HepG2 (cell line): ENCODE data around the gene PIP5K1A.

ENCODE experiments used
- CREB1 ChIP-seq, 2 experiments: fragments of 450-650 bp in 1 of 2; IDR thresholded peaks; 2 replicates each; pipeline ENCODE4 v1.6.1; 2016 to 2017; ENCODE audit warnings: control low read depth in 1 of 2, mild to moderate bottlenecking in 1 of 2, missing compliant biosample characterization in 1 of 2, missing genetic modification characterization in 1 of 2
- NR2C2 ChIP-seq: sonication (generic); formaldehyde crosslinking; IDR thresholded peaks from 2 replicates; pipeline ENCODE4 v1.4.0; 2020; ENCODE audit warnings: missing genetic modification reagents, mild to moderate bottlenecking, moderate library complexity, borderline replicate concordance
- RFX1 ChIP-seq: fragments of 450-650 bp; IDR thresholded peaks from 2 replicates; pipeline ENCODE4 v1.6.1; 2017
- RNF2 ChIP-seq: fragments of 450-650 bp; conservative IDR thresholded peaks from 2 replicates; pipeline ENCODE4 v1.6.1; 2016; ENCODE audit warnings: low read depth
- SP2 ChIP-seq: sonication (generic); formaldehyde crosslinking; IDR thresholded peaks from 2 replicates; pipeline ENCODE4 v1.5.1; 2020; ENCODE audit warnings: mild to moderate bottlenecking, missing genetic modification reagents
- TAF1 ChIP-seq: sonication (generic); formaldehyde crosslinking; IDR thresholded peaks from 2 replicates; pipeline ENCODE4 v1.4.0; 2020; ENCODE audit warnings: missing genetic modification reagents
- ZNF24 ChIP-seq: fragments of 450-650 bp; IDR thresholded peaks from 2 replicates; pipeline ENCODE4 v1.6.1; 2017; ENCODE audit warnings: antibody characterized with exemption, mild to moderate bottlenecking
- ZNF335 ChIP-seq: sonication (generic); formaldehyde crosslinking; IDR thresholded peaks from 2 replicates; pipeline ENCODE4 v1.4.0; 2020; ENCODE audit warnings: missing genetic modification reagents
- TF ChIP-seq, protein P1 (sequence below): sonication (generic); formaldehyde crosslinking; IDR thresholded peaks from 2 replicates; pipeline ENCODE4 v1.4.0; 2020; ENCODE audit warnings: missing genetic modification reagents
- TF ChIP-seq, protein P2 (sequence below), 2 experiments: IDR thresholded peaks; 2 replicates each; pipeline ENCODE4 v1.6.1; 2011 to 2012; ENCODE audit warnings: low read length in 2 of 2, borderline replicate concordance in 1 of 2, low read depth in 1 of 2, mild to moderate bottlenecking in 1 of 2, moderate library complexity in 1 of 2
- TF ChIP-seq, protein P3 (sequence below): sonication (generic); formaldehyde crosslinking; IDR thresholded peaks from 2 replicates; pipeline ENCODE4 v1.5.0; 2020; ENCODE audit warnings: mild to moderate bottlenecking, missing genetic modification reagents, moderate library complexity

DNA sequence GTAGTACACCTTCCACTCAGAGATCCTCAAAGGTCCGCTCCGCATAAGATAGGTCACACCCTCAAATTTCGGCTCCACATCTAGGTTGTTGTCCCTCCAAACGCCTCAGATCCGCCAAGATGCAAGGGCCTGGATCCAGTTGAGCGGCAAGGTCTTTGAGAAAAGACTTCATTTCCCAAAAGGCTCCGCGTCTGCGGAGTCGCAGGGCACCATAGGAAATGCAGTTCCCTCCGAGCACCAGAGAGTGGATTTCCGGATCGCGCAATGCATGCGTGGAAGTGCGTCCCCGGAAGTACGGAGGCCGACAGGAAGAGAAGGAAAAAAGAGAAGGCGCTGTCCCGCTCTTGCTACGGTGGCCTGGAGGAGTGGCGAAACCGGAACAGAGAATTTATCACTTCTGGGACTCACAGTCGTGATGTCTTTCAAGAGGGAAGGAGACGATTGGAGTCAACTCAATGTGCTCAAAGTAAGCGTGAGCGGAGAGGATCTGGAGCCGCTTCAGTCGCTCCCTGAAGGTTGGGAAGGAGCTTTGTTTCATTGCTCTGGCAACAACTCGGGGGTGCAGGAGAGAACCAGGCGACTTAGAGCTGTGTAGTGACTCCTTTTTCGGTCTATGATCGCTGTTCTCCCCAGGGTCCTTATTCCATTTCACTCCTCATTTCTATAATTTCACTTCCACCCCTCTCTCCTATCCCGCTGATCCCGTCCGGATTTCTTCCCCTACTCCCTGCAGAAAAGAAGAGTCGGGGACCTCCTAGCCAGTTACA lies 32.4 kb upstream of the PIP5K1A start, which contains the start of the genes LYSMD1 and SCNM1:
- 0 out of 2 replicates have a peak, but pooled peaks have one; percentile 16 for TF ChIP-seq SP2
- TF ChIP-seq ZNF24 = no peak
- peak; percentile 97 for TF ChIP-seq NR2C2
- TF ChIP-seq RNF2 = no peak
- TF ChIP-seq, protein P1, sequence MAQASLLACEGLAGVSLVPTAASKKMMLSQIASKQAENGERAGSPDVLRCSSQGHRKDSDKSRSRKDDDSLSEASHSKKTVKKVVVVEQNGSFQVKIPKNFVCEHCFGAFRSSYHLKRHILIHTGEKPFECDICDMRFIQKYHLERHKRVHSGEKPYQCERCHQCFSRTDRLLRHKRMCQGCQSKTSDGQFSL (CRISPR knock-in tag) = peak; percentile 73; the same call in 1 of the 2 replicates
- peak; percentile 60; the same call in 1 of the 2 replicates for TF ChIP-seq TAF1 (CRISPR knock-in tag)
- peak; percentile 82 for TF ChIP-seq CREB1 (IDR thresholded peaks at IDR 0.05)
- TF ChIP-seq CREB1 (CRISPR knock-in tag; IDR thresholded peaks at IDR 0.05) = peak; percentile 97
- TF ChIP-seq, protein P2, sequence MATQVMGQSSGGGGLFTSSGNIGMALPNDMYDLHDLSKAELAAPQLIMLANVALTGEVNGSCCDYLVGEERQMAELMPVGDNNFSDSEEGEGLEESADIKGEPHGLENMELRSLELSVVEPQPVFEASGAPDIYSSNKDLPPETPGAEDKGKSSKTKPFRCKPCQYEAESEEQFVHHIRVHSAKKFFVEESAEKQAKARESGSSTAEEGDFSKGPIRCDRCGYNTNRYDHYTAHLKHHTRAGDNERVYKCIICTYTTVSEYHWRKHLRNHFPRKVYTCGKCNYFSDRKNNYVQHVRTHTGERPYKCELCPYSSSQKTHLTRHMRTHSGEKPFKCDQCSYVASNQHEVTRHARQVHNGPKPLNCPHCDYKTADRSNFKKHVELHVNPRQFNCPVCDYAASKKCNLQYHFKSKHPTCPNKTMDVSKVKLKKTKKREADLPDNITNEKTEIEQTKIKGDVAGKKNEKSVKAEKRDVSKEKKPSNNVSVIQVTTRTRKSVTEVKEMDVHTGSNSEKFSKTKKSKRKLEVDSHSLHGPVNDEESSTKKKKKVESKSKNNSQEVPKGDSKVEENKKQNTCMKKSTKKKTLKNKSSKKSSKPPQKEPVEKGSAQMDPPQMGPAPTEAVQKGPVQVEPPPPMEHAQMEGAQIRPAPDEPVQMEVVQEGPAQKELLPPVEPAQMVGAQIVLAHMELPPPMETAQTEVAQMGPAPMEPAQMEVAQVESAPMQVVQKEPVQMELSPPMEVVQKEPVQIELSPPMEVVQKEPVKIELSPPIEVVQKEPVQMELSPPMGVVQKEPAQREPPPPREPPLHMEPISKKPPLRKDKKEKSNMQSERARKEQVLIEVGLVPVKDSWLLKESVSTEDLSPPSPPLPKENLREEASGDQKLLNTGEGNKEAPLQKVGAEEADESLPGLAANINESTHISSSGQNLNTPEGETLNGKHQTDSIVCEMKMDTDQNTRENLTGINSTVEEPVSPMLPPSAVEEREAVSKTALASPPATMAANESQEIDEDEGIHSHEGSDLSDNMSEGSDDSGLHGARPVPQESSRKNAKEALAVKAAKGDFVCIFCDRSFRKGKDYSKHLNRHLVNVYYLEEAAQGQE (IDR thresholded peaks at IDR 0.05; ENCODE audit: borderline replicate concordance in 1 of 2, low read depth in 1 of 2, low read length in 2 of 2) = peak in 1 of 2 experiments; percentile 73; a peak in 2 of 4 replicates
- TF ChIP-seq ZNF335 (CRISPR knock-in tag) = peak; percentile 94
- no peak for TF ChIP-seq RFX1
- TF ChIP-seq, protein P3, sequence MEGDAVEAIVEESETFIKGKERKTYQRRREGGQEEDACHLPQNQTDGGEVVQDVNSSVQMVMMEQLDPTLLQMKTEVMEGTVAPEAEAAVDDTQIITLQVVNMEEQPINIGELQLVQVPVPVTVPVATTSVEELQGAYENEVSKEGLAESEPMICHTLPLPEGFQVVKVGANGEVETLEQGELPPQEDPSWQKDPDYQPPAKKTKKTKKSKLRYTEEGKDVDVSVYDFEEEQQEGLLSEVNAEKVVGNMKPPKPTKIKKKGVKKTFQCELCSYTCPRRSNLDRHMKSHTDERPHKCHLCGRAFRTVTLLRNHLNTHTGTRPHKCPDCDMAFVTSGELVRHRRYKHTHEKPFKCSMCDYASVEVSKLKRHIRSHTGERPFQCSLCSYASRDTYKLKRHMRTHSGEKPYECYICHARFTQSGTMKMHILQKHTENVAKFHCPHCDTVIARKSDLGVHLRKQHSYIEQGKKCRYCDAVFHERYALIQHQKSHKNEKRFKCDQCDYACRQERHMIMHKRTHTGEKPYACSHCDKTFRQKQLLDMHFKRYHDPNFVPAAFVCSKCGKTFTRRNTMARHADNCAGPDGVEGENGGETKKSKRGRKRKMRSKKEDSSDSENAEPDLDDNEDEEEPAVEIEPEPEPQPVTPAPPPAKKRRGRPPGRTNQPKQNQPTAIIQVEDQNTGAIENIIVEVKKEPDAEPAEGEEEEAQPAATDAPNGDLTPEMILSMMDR (CRISPR knock-in tag) = no peak; the same call in 1 of the 2 replicates
